CD4-positive, alpha-beta T cell treated with Interleukin-6 for 4 hours (primary cell): ENCODE results near the gene ASAP2.

Source experiments
- DNase-seq: peaks from one replicate; pipeline ENCODE4 v3.0.0-alpha.2; 2020; ENCODE audit warnings: mixed read lengths

Gene ASAP2

DNA sequence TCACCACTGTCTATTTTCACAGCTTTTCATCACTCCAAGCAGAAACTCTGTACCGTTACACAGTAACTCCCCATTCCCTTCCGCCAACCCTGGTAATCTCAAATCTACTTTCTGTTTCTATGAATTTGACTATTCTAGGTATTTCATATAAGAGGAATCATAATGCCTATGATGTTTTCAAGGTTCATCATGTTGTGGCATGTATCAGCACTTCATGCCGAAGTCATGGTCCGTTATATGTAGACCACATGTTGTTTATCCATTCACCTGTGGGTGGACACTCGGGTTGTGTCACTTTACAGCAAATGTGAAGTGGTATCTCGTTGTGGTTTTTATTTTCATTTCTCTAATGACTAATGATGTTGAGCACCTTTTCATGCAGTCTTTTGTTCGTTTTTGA is 238.5 kb downstream of the ASAP2 start:
- DNase-seq, result no peak

DNA sequence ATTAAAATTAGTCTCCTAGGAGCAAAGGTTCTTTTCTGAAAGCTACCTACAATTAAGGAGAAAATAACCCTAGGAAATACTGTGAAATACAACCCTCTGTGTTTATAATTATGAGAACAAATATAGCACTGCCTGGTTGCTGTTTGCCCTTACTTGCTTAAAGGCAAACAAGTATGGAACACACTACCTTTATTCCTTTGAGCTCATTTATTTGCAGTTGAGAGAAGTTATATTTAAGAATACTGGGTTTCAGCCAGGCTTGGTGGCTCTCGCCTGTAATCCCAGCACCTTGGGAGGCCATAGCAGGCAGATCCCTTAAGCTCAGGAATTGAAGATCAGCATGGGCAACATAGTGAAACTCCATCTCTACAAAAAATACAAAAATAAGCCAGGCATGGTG is 244.6 kb downstream of the ASAP2 start:
- no peak for DNase-seq
